Stimulated activated CD8-positive, alpha-beta memory T cell treated with anti-CD3 and anti-CD28 coated beads, Interleukin-15, amount 100 ng/mL, for 1 hour (primary cell): ENCODE results near the gene SUGCT.
"Not testable (repeated sequence)": the region's sequence is repeated elsewhere in the genome, so short reads cannot be mapped to it uniquely, and the experiment has no call there.

Experiments used
- DNase-seq: peaks from one replicate; pipeline ENCODE4 v3.0.0-alpha.2; 2020; ENCODE audit warnings: low read depth

SUGCT gene

GRCh38 chr7:40627361-40627760 is 492.6 kb downstream of the SUGCT start:
- DNase-seq: not testable (repeated sequence)

GRCh38 chr7:40629891-40630290 is 495.1 kb downstream of the SUGCT start:
- no peak for DNase-seq

- DNase-seq: no peak
Observed at GRCh38 chr7:40634118-40634517, 499.3 kb downstream of the SUGCT start.

- DNase-seq: no peak
Observed at GRCh38 chr7:40638545-40639320, 503.9 kb downstream of the SUGCT start.

- DNase-seq: no peak
Observed at GRCh38 chr7:40640566-40640965, 505.8 kb downstream of the SUGCT start.

GRCh38 chr7:40641701-40642100 is 506.9 kb downstream of the SUGCT start:
- DNase-seq: no peak

- no peak for DNase-seq
Observed at GRCh38 chr7:40643664-40644063, 508.9 kb downstream of the SUGCT start.

- no peak for DNase-seq
Observed at GRCh38 chr7:40644454-40645188, 509.8 kb downstream of the SUGCT start.

GRCh38 chr7:40645197-40645596 is 510.4 kb downstream of the SUGCT start:
- no peak for DNase-seq

GRCh38 chr7:40646717-40647116 is 511.9 kb downstream of the SUGCT start:
- no peak for DNase-seq

GRCh38 chr7:40647719-40648118 is 512.9 kb downstream of the SUGCT start:
- no peak for DNase-seq

GRCh38 chr7:40649247-40649646 is 514.4 kb downstream of the SUGCT start:
- no peak for DNase-seq

- not testable (repeated sequence) for DNase-seq
Observed at GRCh38 chr7:40650903-40651302, 516.1 kb downstream of the SUGCT start.

- DNase-seq: no peak
Observed at GRCh38 chr7:40654171-40654570, 519.4 kb downstream of the SUGCT start.

- no peak for DNase-seq
Observed at GRCh38 chr7:40655426-40655825, 520.6 kb downstream of the SUGCT start.

GRCh38 chr7:40656349-40656748 is 521.5 kb downstream of the SUGCT start:
- DNase-seq: no peak

GRCh38 chr7:40658729-40659128 is 523.9 kb downstream of the SUGCT start:
- no peak for DNase-seq

- no peak for DNase-seq
Observed at GRCh38 chr7:40659231-40659630, 524.4 kb downstream of the SUGCT start.

- no peak for DNase-seq
Observed at GRCh38 chr7:40673285-40673684, 538.5 kb downstream of the SUGCT start.

GRCh38 chr7:40674316-40674715 is 539.5 kb downstream of the SUGCT start:
- DNase-seq: no peak

GRCh38 chr7:40675741-40676140 is 540.9 kb downstream of the SUGCT start:
- no peak for DNase-seq

GRCh38 chr7:40676221-40676620 is 541.4 kb downstream of the SUGCT start:
- no peak for DNase-seq

- no peak for DNase-seq
Observed at GRCh38 chr7:40680657-40681056, 545.9 kb downstream of the SUGCT start.

GRCh38 chr7:40682696-40683095 is 547.9 kb downstream of the SUGCT start:
- DNase-seq: no peak
